GM12873 (cell line): ENCODE results near the gene CDCA4.

ENCODE experiments used
- CTCF ChIP-seq: IDR thresholded peaks from 2 replicates; pipeline ENCODE4 v1.5.1; 2012; ENCODE audit warnings: low read depth, mild to moderate bottlenecking, moderate library complexity, low read length, control low read depth; ENCODE audit not compliant: insufficient read depth; ENCODE audit errors: missing control alignments

The CDCA4 gene

GRCh38 chr14:104985675-104986486 lies 35.0 kb downstream of the CDCA4 start, which contains the start of gene CLBA1:
CLBA1 (plus strand) TSS chr14:104985788; CDS start chr14:104986432, 644 bp downstream.
- TF ChIP-seq CTCF = no peak

GRCh38 chr14:104984056-104984894 lies 36.6 kb downstream of the CDCA4 start:
- TF ChIP-seq CTCF = no peak

DNA sequence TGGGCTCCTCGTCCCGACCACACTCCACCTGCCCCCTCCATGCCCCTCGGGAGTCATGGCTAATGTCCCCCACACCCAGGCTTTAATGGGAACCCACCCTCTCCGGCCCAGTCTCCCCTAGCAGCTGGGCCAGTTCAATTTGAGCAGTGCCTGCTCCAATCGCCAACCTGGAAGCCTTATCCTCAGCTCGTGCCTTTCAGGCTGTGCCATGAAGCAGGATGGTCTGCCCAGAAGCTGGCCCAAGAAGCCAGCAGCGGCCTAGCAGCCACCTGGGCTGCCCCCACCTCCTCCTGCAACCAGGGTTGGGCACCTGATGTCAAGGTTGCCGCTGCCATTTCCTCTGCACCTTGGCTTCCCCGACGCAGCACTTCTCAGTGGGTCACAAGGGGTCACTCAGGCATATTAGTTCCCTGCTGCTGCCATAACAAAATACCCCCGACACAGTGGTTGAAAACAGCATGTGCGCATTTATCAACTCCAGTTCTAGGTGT lies 37.6 kb downstream of the CDCA4 start:
- TF ChIP-seq CTCF = no peak

- no peak for TF ChIP-seq CTCF
These were observed 38.2 kb downstream of the CDCA4 start for GRCh38 chr14:104982548-104983230.

GRCh38 chr14:104981699-104982541 lies 39.0 kb downstream of the CDCA4 start:
- TF ChIP-seq CTCF = no peak

DNA sequence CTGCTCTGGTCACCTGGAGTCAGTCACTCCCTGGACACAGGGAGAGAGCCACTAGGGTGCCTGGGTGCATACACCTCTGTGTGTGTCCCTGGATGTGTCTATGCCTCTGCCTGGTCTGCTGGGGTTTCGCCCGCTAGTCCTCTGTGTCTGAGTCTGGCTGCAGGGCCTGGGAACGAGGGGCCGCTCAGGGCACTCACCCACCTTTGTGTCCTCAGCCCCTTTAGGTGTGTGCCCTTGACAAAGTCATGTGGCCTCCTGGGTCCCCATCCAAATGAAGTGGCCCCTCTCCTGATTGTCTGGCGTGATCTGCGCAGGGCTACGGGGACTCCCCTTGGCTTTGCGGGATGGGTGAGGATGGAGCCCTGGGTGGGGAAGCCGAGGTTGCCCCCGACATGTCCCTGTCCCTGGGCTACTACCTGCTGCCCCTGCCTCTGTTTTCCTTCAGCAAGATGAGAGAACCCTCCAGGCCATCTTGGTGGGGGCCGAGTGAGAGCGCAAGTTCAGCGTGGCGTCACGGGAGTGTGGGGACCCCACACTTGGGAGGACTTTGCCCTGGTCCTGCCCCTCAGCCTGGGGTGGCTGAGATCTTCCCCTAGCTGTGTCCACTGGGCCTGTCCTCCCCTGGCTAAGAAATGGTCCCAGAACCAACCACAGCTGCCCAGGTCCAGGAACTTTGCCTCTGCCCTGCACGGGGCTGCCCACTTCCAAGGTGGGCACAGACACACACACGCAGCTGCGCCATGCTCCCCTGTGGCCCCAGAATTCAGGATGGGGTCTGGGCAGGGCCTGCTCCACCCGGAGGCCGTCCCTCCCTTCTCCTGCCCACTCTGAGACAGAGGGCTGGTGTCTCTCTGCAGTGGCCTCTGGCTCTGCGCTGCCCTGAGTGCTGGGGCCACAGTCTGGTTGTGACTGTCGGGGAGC lies 40.0 kb downstream of the CDCA4 start:
- no peak for TF ChIP-seq CTCF
